GM19452 (cell line): ENCODE data around the gene ZNF214.

Source experiments
- ATAC-seq: cut with Tn5 transposase; IDR thresholded peaks from one replicate; pipeline ENCODE4 v1.9.1; 2021; ENCODE audit not compliant: unreplicated experiment

The ZNF214 gene

DNA sequence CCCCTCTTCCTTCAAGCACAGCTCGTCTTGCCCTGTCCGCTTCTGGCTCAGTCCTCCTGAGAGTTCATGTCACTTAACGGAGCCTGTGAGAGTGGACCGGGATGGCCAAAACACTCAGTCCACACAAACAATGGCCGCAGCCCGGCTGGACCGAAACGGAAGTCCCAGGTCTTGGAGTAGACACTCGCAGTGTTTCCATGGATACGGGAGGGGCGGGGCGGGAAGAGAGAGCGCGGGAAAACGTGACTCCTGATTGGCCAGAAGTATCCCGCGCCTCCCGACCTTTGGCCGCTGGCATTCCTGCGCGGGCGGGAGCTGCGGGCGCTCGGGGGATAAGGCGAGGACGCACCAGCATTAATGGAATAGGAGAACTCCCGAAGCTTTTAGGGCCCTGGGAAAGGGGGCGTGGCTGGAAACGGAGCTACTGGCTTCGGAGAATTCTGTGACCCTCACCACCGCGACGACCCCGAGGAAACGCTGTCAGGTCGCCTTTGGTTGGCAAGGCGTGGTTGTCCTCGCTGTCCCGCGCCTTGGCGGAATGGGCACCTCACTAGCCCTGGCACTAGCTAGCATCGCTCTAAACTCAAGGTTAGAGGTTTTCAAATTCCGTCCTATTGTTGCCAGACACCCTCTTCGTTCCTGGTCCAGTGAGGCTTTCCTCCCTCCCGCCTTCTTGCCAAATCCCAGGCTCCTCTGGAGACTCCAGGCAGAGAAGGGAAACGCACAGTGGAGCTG, at the start of gene ZNF214, which contains the start of gene NLRP14:
Gene ZNF214 (minus strand): TSS at position 164 of the 735 bp plus-strand sequence. CDS start 17,511 bp downstream, outside the sequence.
Gene NLRP14 (plus strand): TSS at position 297 of the 735 bp plus-strand sequence. CDS start 18,108 bp downstream, outside the sequence.
- ATAC-seq: no peak

DNA sequence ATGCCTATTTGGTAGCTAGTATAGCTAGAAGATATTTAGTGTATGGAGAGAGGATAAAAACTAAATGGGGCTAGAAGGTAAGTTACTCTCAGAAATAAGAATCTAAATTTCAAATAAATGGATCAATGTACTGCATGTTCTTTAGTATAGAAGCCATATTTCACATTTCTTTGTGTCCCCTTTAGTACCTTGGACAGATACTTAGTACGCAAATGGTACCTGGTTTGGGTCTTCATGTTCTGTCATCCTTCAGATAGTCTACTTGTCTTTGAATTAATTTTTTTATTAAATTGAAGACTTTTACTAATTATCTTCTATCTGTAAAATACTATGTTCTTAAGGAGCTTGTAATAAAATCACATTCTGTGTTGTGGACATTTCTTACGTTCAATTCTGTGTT, 42.4 kb upstream of the ZNF214 start:
- no peak for ATAC-seq

DNA sequence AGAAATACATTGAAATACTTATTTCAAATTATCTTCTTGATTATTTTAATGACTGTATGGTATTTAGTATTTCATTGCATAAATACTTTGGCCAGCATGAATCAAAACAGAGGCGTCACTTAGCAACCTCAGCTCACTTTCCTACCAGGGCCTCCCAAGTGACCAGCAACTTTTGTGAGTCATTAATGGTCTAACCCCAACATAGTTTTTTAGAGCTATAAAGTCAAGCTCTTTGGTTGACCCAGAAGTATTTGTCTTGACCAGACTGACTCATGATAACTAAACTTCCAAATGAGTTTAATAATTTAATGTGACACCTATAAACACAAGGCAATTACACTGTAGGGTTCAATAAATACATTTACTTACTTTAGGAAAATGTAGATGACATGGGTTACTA, 40.7 kb upstream of the ZNF214 start:
- ATAC-seq: no peak

DNA sequence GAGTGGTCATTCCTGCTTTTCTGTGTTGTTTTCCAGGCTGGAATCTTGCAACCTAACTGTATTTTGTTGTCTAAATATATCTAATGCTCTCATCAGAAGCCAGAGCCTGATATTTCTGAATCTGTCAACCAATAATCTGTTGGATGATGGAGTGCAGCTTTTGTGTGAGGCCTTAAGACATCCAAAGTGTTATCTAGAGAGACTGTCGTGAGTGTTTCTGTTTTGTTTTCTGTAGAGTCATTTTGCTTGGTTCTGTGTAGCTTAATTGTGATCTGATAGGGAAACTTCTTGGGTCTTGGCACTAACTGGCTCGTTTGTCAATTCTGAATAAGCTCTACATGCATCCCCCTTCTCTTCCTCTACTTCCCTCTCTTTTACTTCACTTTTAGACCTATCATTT, 37.5 kb upstream of the ZNF214 start:
- no peak for ATAC-seq

DNA sequence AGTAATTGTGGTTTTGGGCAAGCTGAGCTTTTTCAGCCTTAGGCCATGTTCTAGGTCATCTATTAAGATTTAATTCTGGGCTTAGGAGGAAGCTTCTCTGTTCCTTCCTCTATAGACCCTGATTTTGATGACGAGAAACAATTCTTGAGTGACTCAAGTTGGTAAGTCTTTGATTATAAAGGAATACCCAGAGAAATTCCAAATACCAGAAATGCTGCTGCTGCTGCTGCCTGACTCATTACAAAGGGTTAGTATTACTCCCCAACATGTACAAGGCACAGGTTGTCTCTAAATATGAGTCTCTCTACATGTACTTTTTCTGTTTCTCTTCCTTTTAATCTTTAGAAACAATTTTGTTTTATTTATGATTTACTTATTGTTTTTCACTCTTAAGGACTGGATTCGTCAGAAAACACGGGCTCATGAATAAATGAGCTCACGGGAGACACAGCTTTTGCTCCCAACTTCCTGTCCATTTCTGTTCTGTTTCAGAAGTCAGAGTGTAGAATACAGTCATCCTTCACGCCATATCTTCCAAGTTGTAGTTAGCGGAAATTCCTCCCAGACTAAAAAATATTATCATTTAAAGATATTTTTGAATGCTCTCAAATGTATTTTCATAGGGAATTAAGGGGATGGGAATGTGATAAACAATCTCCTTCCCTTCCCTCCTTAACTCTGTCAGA, 36.8 kb upstream of the ZNF214 start:
- no peak for ATAC-seq

DNA sequence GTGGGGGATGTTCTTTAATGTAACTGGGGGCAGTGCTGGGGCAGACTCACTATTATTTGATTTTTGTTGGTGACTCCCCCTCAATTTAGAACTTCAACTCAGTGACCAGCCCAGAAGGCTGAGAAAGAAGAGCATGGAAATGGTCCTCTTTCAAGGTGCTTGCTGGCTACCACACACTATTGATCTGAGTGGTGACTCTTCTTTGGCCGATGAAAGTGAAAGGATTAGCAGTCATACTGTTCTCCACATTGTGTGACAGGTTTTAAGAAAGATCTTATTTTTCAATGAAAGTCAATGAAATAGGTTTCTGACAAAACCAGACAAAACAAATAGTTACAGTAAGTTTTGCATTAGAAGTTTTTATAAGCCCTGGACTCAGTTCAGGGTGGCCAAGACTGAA, 30.0 kb upstream of the ZNF214 start:
- ATAC-seq: no peak

DNA sequence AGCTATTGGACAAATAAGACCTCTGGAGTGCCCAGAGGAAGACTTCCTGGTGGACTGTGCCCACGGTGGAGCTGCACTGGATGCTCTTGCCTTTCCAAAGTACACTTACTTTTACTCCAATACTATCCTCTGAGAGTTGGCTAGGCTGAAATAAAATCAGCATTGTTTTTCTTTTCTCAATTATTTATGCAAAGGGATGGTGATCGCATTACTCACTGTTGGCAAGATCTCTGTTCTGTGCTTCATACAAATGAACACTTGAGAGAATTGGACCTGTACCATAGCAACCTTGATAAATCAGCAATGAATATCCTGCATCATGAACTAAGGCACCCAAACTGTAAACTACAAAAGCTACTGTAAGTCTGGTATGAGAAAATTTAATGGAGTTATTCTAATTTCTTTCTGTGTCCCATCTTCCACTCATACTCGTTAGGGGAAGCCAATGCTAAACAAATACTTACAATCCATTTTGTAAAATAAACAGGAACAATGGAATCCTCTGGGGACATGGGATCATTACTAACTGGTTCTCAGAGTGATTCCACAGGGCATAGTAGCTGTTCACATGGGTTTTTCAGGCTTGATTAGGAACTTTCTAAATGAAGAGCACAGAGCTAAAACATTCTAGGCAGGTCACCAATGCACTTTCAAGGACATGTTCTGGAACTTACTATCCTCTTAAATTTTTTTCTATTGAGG, 26.5 kb upstream of the ZNF214 start:
- ATAC-seq: no peak

DNA sequence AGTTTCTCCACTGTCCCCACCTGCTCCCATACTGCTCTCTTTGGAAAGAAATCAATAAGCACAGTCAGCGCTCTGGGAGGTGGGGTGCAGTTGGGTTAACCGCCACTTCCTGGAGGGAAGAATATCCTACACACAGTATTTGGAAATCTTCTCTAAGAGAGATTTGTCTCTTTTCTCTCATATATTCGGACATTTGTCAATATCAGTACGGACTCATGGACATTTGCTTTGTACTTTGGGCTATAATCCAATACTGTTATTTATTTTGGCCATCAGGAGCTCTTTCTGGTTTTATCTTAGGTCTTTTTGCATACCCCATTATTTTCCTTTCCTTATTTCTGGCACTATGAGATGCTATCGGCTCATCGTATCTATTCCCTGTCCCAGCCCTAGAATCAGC, 13.9 kb upstream of the ZNF214 start:
- no peak for ATAC-seq

DNA sequence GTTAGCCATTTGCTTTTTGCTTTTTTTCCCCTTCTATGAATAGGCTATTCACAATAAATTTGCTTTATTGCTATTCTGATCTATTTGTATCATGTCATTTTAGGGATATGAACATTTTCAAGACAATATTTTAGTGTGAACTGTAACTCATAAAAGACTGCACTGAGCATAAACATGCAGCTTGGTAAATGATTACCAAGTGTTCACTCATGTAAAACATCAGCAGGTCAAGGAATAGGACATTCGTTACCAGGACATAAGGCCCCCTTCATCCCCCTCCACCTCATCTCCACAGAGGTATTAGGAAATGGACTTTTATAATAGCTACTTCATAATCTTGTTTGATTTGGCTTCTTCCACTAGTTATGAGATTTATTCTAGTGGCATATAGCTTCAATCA, 12.5 kb upstream of the ZNF214 start:
- no peak for ATAC-seq

DNA sequence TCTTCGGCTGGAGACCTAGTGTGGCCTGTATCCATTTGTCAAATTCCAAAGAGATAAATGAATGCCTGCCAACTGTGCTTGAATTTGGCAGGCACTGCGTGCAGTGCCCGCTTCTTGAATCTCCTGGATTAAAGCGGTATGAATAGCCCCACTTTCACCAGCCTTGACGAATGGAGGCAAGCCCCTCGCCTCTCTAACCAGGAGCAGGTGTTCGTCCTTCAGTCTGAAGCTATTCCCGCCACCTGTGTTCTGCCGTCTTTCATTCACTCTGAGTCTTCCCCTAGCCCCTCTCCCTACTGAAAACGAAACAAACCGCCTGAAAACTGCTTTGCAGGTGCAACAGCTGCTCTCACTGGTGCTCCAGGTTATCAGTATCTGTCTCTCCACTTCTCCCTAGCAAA, 11.3 kb upstream of the ZNF214 start:
- no peak for ATAC-seq

DNA sequence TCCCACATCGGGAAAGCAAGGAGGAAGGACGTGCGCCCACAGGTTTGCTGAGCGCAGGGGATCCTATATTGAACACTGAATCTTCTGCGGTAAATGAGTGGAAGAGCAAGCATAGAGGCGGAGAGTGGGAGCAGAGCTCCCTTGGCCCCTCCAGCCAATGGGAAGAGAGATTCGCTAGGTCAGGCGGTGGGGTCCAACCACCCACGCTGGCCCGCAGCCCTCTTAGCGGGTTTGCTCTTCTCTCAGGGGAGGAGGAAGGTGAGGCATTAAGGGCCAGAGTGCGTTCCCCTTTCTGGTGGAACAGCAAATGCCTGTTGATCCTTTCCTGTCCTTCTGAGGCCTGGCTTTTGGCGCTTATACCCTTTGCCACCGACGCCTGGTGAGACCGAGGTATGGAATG, 10.7 kb upstream of the ZNF214 start:
- ATAC-seq: no peak

DNA sequence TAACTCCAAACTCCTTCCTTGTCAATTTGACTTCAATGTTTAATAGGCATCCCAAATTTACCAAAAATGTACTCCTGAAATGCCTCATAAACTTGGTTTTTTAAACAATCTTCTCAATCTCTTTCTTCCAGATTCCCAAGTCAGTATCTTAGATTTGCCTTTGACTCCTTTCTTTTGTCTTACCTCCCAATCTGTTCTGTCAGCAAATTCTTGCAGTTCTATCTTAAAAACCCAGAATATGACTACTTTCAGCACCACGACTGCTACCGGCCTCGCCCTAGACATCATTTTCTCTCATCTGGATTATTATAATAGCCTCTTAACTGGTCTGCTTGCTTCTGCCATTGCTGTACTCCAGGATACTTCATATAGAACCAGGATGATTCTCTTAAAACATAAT, 8.0 kb upstream of the ZNF214 start:
- ATAC-seq: no peak

DNA sequence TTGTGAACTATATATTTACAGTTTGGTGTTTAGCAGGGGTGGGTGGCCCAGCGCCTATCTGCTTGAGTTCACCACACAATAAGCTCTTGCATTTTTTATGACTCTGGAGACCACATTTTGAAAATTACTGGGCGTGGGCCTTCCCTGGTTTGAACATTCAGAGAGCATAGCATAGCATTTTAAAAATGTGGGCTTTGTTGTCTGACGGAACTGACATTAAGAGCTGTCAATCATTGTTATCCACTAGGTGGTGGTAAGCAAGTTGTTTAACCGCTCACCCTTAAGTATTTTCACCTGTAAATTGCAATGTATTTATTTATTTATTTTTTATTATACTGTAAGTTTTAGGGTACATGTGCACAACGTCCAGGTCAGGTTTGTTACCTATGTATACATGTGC, 1.2 kb upstream of the ZNF214 start:
- no peak for ATAC-seq

DNA sequence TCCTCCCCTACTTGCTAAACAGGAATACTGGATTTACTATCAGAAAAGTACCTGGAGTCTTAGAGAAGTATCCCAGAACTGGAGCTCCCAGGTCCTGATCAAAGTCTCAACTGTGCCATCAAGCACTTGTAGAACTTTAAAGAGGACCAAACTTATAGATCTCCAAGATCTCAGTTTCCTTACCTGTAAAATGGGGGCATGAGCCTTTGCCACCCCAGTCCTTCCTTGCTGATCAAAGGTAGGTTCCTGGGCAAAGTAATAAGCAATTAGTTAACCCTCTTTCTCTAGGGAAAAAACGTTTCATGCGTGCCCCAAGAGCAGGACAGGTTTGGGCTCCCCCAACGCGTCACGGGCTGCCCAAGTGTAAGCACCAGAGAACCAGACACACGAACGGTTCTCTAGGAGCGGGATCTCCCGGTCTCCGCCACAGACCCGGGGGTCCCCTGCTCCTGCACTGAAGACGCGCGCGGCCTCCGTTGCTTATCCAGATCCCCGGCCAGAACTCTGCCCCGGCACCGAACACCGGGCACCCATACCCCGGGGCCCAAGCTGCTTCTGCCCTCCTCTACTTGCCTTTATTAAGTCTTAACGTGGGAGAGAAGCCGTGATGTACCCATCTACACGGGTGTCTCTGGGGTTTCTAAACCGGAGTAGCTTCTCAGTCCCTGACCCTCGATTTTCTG, 505 bp downstream of the ZNF214 start:
- ATAC-seq: no peak

DNA sequence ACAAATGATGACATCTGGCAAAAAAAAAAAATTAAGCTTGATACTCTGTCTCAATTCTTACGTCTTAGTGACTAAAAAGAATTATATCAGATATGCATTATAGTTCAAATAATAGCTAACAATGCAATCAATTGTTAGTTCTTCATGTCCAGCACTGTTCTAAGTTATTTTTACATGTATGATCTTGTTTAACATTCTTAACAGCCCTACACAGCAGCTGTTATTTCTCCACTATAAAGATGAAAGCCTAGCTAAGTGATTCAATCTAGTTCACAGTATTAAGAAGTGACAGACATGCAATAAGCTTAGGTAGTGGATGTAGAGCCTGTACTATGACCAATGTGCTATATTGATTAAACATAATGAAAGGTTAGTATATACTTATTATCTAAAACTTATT, 4.1 kb downstream of the ZNF214 start:
- ATAC-seq: no peak

DNA sequence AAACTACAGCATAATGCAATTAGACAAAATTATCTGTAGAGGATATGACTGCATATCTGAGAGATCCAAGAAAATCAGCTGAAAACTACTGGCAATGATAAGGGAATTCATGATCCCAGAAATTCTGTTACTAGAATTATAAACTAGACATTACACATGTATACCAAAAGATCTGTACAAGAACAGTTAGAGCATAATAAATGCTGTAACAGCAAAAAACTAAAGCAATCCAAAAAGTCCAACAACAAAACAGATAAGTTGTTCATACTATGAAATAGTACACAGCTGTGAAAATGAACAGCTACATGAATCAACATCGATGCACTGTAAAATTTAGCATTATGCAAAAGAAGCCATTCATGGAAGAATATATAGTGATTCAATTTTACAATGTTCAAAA, 6.0 kb downstream of the ZNF214 start:
- no peak for ATAC-seq

DNA sequence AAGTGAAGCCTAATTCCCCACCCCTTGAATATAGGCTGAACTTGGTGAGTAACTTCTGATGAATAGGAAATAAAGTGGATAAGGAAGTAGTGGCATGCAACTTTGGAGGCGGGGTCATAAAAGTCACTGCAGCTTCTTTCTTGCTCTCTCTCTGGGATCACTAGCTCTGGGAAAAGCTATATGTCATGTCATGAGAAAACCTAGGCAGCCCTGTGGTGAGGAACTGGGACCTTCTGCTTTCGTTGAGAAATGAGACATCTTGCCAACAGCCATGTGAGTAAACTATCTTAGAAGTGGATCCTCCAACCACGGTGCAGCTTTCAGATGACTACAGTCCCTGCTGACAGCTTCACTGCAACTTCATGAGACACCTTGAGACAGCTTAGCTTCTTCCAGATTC, 15.7 kb downstream of the ZNF214 start:
- ATAC-seq: no peak

DNA sequence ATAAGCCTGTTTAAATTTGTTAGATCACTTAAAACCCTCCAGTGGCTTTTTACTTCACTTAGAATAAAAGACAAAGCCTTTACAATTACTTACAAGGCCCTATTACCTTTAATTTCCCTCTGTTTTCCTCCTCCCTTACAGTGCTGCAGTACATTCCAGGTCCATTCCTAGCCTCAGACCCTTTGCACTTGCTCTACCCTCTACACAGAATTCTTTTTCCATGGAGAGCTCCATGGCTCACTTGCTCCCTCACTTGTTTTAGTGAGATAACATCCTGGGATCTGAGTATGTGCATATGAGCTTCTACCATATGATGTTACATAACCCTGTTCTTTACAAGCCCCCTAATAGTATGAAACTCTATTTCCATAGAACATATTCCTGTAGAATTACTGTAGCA, 24.4 kb downstream of the ZNF214 start:
- ATAC-seq: no peak

DNA sequence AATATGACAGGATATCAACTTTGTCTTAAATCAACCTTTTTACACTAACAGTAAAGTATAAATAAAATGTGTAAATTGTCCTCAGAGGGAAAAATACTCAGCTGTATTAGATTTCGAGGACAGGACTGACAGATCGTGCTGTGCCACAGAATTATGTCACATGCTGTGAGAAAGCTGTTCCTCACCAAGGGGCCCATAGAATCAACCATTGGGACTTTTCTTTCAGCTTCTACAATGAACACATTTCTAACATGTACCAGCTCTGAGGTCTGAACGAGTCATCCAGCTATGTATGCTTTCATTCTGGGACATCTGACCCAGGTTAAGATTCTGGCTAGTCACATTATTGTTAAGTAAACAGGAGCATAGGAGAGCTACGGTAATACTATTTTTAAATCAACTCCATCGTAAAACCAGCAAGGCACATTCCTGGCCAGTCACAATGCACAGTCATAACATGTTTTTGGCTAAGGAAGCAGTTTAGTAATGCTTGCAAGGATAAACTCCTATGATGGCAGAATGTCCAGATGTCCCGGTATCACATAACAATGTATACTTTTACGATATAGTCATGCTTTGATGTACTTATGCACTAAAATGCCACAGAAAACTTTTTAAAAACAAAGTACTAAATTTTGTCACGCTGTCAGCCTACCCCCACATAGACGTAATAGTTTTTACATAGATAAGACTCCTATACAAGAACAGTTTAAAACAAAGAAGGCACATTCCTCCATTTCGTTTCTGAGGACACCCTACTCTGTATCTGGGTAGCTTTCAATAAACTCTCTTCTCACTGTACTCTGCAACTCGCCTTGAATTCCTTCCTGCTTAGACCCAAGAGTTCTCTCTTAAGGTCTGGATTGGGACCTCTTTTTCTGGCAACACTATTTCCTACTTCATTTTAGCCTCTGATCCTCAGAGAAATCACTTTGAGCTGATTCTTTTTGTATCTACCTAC, 27.4 kb downstream of the ZNF214 start:
- ATAC-seq: no peak

DNA sequence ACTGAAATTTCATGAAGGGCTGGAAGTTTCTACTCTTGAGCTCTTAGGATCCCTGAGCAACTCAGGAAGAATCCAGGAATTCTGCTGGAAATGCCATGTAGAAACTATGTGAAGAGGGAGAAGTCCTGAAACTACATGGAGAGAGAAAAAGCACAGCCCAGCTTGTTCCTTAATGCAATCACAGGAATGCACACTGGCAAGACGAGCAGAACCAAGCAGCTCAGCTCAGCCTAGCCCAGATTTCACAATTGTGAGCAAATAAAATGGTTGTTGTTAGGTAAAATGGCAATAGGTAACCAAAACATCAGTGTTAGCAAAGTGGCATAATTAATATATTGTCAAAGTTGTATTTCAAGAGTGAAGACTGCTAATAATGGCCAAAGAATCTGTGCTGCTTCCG, 28.1 kb downstream of the ZNF214 start:
- ATAC-seq: no peak
